ENCODE data around the gene IFT22. TPM values are rescaled to one million over a fixed set of nuclear protein-coding genes. Genes with fewer than 3 reads are reported as not detected.
"Not testable (repeated sequence)": the region's sequence is repeated elsewhere in the genome, so short reads cannot be mapped to it uniquely, and the experiment has no call there.

IFT22 gene
- total and polyA plus RNA-seq, 10 donors: 5.5 to 11.0 (median 6.8) TPM

DNA sequence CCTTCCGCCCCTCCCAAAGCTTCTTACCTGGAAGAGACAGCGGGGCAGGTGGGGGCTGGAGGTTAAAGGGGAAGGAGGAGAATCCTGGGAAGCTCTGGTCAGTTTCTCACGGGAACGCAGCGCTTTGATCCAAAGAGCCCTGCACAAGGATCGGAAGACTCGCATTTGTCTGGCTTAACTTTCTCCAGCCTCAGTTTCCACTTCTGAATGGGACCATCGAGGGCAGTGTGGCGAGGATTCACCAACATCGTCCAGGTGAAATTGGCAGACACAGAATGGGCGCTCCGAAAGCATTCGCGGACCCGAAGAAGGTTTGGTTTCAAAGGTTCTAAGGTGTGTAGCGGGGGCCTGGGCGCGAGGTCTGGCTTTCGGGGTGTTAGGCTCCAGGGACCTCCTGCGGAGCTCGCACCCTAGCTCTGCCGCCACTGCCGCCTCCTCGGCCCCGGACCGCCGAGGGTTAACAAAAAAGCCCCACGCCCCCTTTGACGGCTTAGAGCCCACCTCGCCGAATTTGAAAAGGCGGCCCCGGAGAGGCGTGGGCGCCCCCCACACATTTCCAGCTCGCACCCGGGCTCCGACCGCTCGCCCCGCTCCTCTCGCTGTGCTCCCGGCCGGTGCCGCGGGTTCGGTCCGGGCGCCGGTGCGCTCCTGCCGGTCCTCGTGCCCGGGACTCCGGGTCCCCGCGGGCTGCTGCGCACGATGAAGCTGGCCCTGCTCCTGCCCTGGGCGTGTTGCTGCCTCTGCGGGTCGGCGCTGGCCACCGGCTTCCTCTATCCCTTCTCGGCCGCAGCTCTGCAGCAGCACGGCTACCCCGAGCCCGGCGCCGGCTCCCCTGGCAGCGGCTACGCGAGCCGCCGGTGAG is 41.0 kb upstream of the IFT22 start, which contains the start of gene COL26A1:
Gene COL26A1 (plus strand): TSS at position 542 of the 862 bp plus-strand sequence. CDS start 158 bp downstream, at position 700.
- WGBS, 5 donors: 11 to 35% (median 14%) methylated on average over 34 to 76 of the region's 76 CpGs
- Histone ChIP-seq H3K27me3 (replicated peaks in 1 of 7) (peaks cover 3 to 68% (median 33%) of the 10 kb centered on the region in 7 donors), H3K9me3 (no peaks in the 10 kb centered on the region), H3K27ac (no peak within 1 kb of the TSS), H3K36me3 (no peaks in the 10 kb centered on the region), H3K4me3 (peak within 1 kb of the TSS; percentile 25 to 73 (median 45)), H3K4me1 (peaks cover 8 to 25% (median 20%) of the 10 kb centered on the region in 6 donors)
- TF ChIP-seq POLR2AphosphoS5 (IDR thresholded peaks at IDR 0.05) (no peak), POLR2A (IDR thresholded peaks at IDR 0.05) (no peak)
- TF ChIP-seq, protein P1, sequence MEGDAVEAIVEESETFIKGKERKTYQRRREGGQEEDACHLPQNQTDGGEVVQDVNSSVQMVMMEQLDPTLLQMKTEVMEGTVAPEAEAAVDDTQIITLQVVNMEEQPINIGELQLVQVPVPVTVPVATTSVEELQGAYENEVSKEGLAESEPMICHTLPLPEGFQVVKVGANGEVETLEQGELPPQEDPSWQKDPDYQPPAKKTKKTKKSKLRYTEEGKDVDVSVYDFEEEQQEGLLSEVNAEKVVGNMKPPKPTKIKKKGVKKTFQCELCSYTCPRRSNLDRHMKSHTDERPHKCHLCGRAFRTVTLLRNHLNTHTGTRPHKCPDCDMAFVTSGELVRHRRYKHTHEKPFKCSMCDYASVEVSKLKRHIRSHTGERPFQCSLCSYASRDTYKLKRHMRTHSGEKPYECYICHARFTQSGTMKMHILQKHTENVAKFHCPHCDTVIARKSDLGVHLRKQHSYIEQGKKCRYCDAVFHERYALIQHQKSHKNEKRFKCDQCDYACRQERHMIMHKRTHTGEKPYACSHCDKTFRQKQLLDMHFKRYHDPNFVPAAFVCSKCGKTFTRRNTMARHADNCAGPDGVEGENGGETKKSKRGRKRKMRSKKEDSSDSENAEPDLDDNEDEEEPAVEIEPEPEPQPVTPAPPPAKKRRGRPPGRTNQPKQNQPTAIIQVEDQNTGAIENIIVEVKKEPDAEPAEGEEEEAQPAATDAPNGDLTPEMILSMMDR (IDR thresholded peaks at IDR 0.05 in 8 of 11, conservative IDR thresholded peaks at IDR 0.05 in 3 of 11): no peak
- intact Hi-C loops (cut with DNase I; ENCODE audit: low total_unique reads): no loop called here
- peak; percentile 77 for DNase-seq

- no peak overlapping the region for H3K27ac ChIP-seq
- H3K4me1 ChIP-seq: peaks cover 0 to 3% (median 1%) of the 10 kb centered on the region in 6 donors
- intact Hi-C loops (cut with DNase I; ENCODE audit: low total_unique reads): no loop called here
- H3K9me3 ChIP-seq: no peaks in the 10 kb centered on the region
- WGBS, 5 donors: 78 to 83% (median 82%) methylated on average over 7 of the region's 7 CpGs
- H3K4me3 ChIP-seq: no peak overlapping the region
- no peak for DNase-seq
- H3K27me3 ChIP-seq (replicated peaks in 1 of 7): peaks cover 0 to 39% (median 7%) of the 10 kb centered on the region in 7 donors
- no peaks in the 10 kb centered on the region for H3K36me3 ChIP-seq
- TF ChIP-seq POLR2AphosphoS5 (IDR thresholded peaks at IDR 0.05) (no peak), POLR2A (IDR thresholded peaks at IDR 0.05) (no peak)
- TF ChIP-seq, protein P1 (IDR thresholded peaks at IDR 0.05 in 8 of 11, conservative IDR thresholded peaks at IDR 0.05 in 3 of 11): no peak
Measured at GRCh38 chr7:101357433-101357832, 35.8 kb upstream of the IFT22 start.

GRCh38 chr7:101352920-101353308 is 31.3 kb upstream of the IFT22 start:
- Histone ChIP-seq H3K36me3 (no peaks in the 10 kb centered on the region), H3K27me3 (replicated peaks in 1 of 7) (peaks cover 0 to 36% (median 0%) of the 10 kb centered on the region in 7 donors), H3K4me1 (no peaks in the 10 kb centered on the region), H3K27ac (no peak overlapping the region), H3K4me3 (no peak overlapping the region), H3K9me3 (no peaks in the 10 kb centered on the region)
- TF ChIP-seq POLR2A (IDR thresholded peaks at IDR 0.05) (no peak), POLR2AphosphoS5 (IDR thresholded peaks at IDR 0.05) (no peak)
- TF ChIP-seq, protein P1 (IDR thresholded peaks at IDR 0.05 in 8 of 11, conservative IDR thresholded peaks at IDR 0.05 in 3 of 11): no peak
- intact Hi-C loops (cut with DNase I; ENCODE audit: low total_unique reads): no loop called here
- 40 to 88% (median 79%) methylated on average over 2 of the region's 2 CpGs for WGBS, 5 donors
- DNase-seq: no peak

GRCh38 chr7:101349300-101349699 is 27.7 kb upstream of the IFT22 start:
- intact Hi-C loops (cut with DNase I; ENCODE audit: low total_unique reads); H3K27ac ChIP-seq; H3K4me3 ChIP-seq; H3K9me3 ChIP-seq; H3K4me1 ChIP-seq; H3K36me3 ChIP-seq; DNase-seq: not testable (repeated sequence)
- H3K27me3 ChIP-seq (replicated peaks in 1 of 7): peaks cover 0 to 28% (median 0%) of the 10 kb centered on the region in 7 donors
- 80 to 88% (median 81%) methylated on average over 11 to 12 of the region's 12 CpGs for WGBS, 5 donors

- H3K9me3 ChIP-seq; DNase-seq; H3K36me3 ChIP-seq; H3K4me1 ChIP-seq; H3K27ac ChIP-seq; intact Hi-C loops (cut with DNase I; ENCODE audit: low total_unique reads); H3K4me3 ChIP-seq: not testable (repeated sequence)
- H3K27me3 ChIP-seq (replicated peaks in 1 of 7): peaks cover 0 to 33% (median 0%) of the 10 kb centered on the region in 7 donors
- 83 to 97% (median 92%) methylated on average over 11 to 27 of the region's 32 CpGs for WGBS, 5 donors
Measured at GRCh38 chr7:101348456-101349067, 26.9 kb upstream of the IFT22 start.

Measured in spleen (tissue), 11 donors.